DND-41 (cell line): ENCODE results near the gene NMNAT2.

Experiments
- EZH2 ChIP-seq: IDR thresholded peaks from 3 replicates; pipeline ENCODE4 v1.6.1; 2012; ENCODE audit warnings: borderline replicate concordance, low read depth, mild to moderate bottlenecking, moderate library complexity, low read length, inconsistent platforms; ENCODE audit not compliant: severe bottlenecking
- TF ChIP-seq, protein P1 (sequence below): IDR thresholded peaks from 2 replicates; pipeline ENCODE4 v1.5.1; 2012; ENCODE audit warnings: borderline replicate concordance, low read length, moderate library complexity, mild to moderate bottlenecking; ENCODE audit not compliant: poor library complexity, severe bottlenecking; ENCODE audit errors: extremely low read depth

DNA sequence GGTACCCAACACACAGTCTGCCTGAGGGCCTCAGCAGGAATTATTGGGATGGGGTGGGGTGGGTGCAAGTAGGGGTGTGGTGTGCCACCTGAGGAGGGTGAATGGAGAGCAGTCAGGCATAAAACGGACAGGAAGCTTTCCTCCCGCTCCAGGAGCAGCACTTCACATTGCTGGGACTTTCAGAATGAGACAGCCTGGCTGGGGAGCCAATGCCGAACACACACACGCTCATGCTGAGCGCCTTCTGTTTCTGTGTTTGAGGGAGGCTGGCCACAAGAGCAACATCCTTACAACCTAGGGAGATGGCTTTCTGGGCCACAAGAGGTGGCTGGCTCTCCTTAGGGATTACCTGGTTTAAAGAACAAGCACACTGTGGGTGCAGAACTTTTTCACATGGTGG, 134.1 kb downstream of the NMNAT2 start:
- TF ChIP-seq, protein P1, sequence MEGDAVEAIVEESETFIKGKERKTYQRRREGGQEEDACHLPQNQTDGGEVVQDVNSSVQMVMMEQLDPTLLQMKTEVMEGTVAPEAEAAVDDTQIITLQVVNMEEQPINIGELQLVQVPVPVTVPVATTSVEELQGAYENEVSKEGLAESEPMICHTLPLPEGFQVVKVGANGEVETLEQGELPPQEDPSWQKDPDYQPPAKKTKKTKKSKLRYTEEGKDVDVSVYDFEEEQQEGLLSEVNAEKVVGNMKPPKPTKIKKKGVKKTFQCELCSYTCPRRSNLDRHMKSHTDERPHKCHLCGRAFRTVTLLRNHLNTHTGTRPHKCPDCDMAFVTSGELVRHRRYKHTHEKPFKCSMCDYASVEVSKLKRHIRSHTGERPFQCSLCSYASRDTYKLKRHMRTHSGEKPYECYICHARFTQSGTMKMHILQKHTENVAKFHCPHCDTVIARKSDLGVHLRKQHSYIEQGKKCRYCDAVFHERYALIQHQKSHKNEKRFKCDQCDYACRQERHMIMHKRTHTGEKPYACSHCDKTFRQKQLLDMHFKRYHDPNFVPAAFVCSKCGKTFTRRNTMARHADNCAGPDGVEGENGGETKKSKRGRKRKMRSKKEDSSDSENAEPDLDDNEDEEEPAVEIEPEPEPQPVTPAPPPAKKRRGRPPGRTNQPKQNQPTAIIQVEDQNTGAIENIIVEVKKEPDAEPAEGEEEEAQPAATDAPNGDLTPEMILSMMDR, result no peak
- no peak for TF ChIP-seq EZH2
